ENCODE data around the gene SLC2A3. TPM values are rescaled to one million over a fixed set of nuclear protein-coding genes. Genes with fewer than 3 reads are reported as not detected.
A peak's percentile ranks its signal among the peaks of the same experiment; 100 is the strongest.

The SLC2A3 gene
- polyA plus RNA-seq (2012; ENCODE audit: insufficient read length, low read depth) = 26.7 TPM

- TF ChIP-seq REST (IDR thresholded peaks at IDR 0.05; ENCODE audit: insufficient read depth in 1 of 2, low read depth in 2 of 2, low read length in 2 of 2) = no peak
- TF ChIP-seq FOXP2 (optimal IDR thresholded peaks at IDR 0.05; ENCODE audit: borderline replicate concordance, extremely low read depth, extremely low read length, insufficient read depth) = no peak
- peak; percentile 88; the same call in 1 of the 2 replicates for TF ChIP-seq TAF1 (IDR thresholded peaks at IDR 0.05; ENCODE audit: borderline replicate concordance, insufficient read depth, low read length)
- 0 out of 2 replicates have a peak, but pooled peaks have one; percentile 15 for TF ChIP-seq SIN3A (IDR thresholded peaks at IDR 0.05; ENCODE audit: borderline replicate concordance, insufficient read depth, low read length)
- TF ChIP-seq POLR2AphosphoS5 (IDR thresholded peaks at IDR 0.05; ENCODE audit: low read depth, low read length) = peak; percentile 92
Observed at GRCh38 chr12:7935590-7936581, at the start of gene SLC2A3. Gene SLC2A3, minus strand, starts transcription at chr12:7936187. Its CDS starts 153 bp downstream, at chr12:7936034.

- TF ChIP-seq POLR2AphosphoS5 (IDR thresholded peaks at IDR 0.05; ENCODE audit: low read depth, low read length) (no peak), REST (IDR thresholded peaks at IDR 0.05; ENCODE audit: insufficient read depth in 1 of 2, low read depth in 2 of 2, low read length in 2 of 2) (no peak), TAF1 (IDR thresholded peaks at IDR 0.05; ENCODE audit: borderline replicate concordance, insufficient read depth, low read length) (no peak)
Observed at GRCh38 chr12:7984900-7985299, 48.9 kb upstream of the SLC2A3 start.

DNA sequence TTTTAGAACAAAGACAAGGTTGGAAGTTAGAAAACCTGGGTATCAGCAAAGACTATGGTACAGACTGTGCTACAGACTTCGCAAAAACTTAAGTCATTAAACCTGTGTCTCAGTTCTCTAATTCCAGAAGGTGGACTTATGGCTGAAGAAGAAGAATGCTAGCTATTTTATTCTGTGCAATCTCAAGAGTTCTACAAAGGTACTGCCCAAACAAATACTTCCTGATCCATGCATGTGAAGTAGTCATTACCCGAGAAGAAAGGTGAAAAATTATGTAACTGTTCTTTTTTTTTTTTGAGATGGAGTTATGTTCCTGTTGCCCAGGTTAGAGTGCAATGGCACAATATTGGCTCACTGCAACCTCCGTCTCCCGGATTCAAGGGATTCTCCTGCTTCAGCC, 45.5 kb upstream of the SLC2A3 start:
- TF ChIP-seq REST (IDR thresholded peaks at IDR 0.05; ENCODE audit: insufficient read depth in 1 of 2, low read depth in 2 of 2, low read length in 2 of 2) = no peak
- TF ChIP-seq POLR2AphosphoS5 (IDR thresholded peaks at IDR 0.05; ENCODE audit: low read depth, low read length) = no peak
- TF ChIP-seq TAF1 (IDR thresholded peaks at IDR 0.05; ENCODE audit: borderline replicate concordance, insufficient read depth, low read length) = no peak
- TF ChIP-seq SIN3A (IDR thresholded peaks at IDR 0.05; ENCODE audit: borderline replicate concordance, insufficient read depth, low read length) = no peak
- TF ChIP-seq FOXP2 (optimal IDR thresholded peaks at IDR 0.05; ENCODE audit: borderline replicate concordance, extremely low read depth, extremely low read length, insufficient read depth) = no peak

- TF ChIP-seq POLR2AphosphoS5 (IDR thresholded peaks at IDR 0.05; ENCODE audit: low read depth, low read length) (no peak), REST (IDR thresholded peaks at IDR 0.05; ENCODE audit: insufficient read depth in 1 of 2, low read depth in 2 of 2, low read length in 2 of 2) (no peak), FOXP2 (optimal IDR thresholded peaks at IDR 0.05; ENCODE audit: borderline replicate concordance, extremely low read depth, extremely low read length, insufficient read depth) (no peak), SIN3A (IDR thresholded peaks at IDR 0.05; ENCODE audit: borderline replicate concordance, insufficient read depth, low read length) (no peak), TAF1 (IDR thresholded peaks at IDR 0.05; ENCODE audit: borderline replicate concordance, insufficient read depth, low read length) (no peak)
Observed at GRCh38 chr12:7973457-7973825, 37.5 kb upstream of the SLC2A3 start.

Measured in PFSK-1 (cell line).